Measurements from ENCODE around the gene UQCRQ. TPM values are rescaled to one million over a fixed set of nuclear protein-coding genes. Genes with fewer than 3 reads are reported as not detected.

Gene UQCRQ
- total RNA-seq, 1 experiment from 2014 or later, result 229 TPM

DNA sequence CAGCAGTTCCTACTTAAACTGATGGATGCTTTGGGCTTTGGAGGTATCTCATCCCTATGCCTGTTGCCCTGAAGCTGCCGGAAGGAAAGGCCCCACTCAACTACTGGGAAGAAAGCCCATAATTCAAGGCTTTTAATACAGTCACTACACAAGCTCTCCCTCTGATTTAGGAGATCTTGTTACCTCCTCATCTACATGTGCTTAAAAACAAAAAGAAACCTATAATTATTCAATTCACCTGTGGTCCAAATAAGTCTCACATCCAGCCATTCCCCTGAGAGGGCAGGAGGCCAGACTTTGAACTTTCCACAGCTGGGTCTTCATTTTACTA lies 6.3 kb downstream of the UQCRQ start:
- DNase-seq, result no peak
- peaks cover 5% of the 10 kb centered on the region; the same call in 1 of the 2 replicates for H3K4me1 ChIP-seq
- no peaks in the 10 kb centered on the region for H3K9me3 ChIP-seq (replicated peaks)
- no peak overlapping the region for H3K27ac ChIP-seq
- no peaks in the 10 kb centered on the region for H3K27me3 ChIP-seq
- no peak overlapping the region for H3K4me3 ChIP-seq
- peaks cover 49% of the 10 kb centered on the region for H3K36me3 ChIP-seq

DNA sequence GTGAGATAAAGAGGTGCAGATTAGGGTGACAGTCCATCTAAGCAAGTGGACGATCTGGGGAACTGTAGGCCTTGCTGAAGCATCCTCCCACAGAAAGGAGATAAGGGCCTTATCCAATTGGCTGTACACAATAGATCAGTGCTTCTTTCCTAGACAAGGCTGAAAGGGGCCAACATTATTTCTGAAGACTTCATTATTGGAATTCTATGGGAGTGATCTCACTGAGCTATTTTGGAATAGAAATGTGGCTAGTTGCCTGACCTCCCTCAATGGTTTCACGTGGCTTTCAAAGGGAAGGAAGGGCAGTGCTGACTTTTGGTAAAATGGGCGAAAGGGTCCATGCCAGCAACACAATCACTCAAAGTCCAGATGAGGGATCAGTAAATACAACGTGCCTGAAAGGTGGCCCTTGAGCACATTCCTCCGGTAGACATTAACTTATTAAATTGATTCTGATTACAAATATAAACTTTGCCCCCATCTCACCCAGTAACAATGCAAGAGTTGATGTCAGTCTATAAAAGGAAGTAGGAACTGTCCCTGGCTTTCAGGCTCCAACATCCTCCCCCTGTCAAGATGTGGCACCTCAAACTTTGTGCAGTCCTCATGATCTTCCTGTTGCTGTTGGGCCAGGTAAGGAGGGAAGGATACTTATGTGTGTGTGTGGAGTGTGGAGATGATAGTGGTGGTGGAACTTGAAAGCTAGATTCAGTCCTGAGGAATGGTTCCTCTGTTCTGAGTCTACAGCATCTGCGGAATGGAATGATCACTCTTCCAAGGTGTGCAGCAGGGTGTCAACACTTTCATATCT lies 6.9 kb downstream of the UQCRQ start, which contains the start of gene LEAP2:
Gene LEAP2 (plus strand): TSS at position 550 of the 811 bp plus-strand sequence. CDS start 27 bp downstream, at position 577.
- H3K9me3 ChIP-seq (replicated peaks), result no peaks in the 10 kb centered on the region
- H3K27ac ChIP-seq, result no peak within 1 kb of the TSS
- no peak within 1 kb of the TSS for H3K4me3 ChIP-seq
- peaks cover 8% of the 10 kb centered on the region; the same call in 1 of the 2 replicates for H3K4me1 ChIP-seq
- H3K27me3 ChIP-seq, result no peaks in the 10 kb centered on the region
- H3K36me3 ChIP-seq, result peaks cover 43% of the 10 kb centered on the region
- DNase-seq, result no peak

DNA sequence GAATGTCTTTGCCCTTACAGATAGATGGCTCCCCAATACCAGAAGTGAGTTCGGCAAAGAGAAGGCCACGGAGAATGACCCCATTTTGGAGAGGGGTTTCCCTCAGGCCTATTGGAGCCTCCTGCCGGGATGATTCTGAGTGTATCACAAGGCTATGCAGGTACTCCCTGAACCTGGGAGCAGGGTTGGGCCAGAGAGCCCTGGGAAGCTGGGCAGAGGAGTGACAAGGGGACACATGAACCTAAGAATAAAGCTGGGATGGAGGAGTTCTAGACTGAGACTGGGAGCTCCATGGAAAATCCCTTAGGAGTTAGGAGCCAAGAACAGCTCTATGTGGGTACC lies 7.5 kb downstream of the UQCRQ start:
- no peak overlapping the region for H3K27ac ChIP-seq
- H3K36me3 ChIP-seq, result peaks cover 38% of the 10 kb centered on the region
- peaks cover 11% of the 10 kb centered on the region; the same call in 1 of the 2 replicates for H3K4me1 ChIP-seq

GRCh38 chr5:132876020-132876759 lies 9.7 kb downstream of the UQCRQ start:
- no peak for DNase-seq
- Histone ChIP-seq H3K27ac (no peak overlapping the region), H3K27me3 (no peaks in the 10 kb centered on the region), H3K4me1 (peaks cover 11% of the 10 kb centered on the region; the same call in 1 of the 2 replicates), H3K36me3 (peaks cover 48% of the 10 kb centered on the region), H3K4me3 (no peak overlapping the region), H3K9me3 (replicated peaks) (no peaks in the 10 kb centered on the region)

More for the DNA sequence above, 7.5 kb downstream of the UQCRQ start:
- no peak for DNase-seq
- Histone ChIP-seq H3K4me3 (no peak overlapping the region), H3K9me3 (replicated peaks) (no peaks in the 10 kb centered on the region), H3K27me3 (no peaks in the 10 kb centered on the region)

GRCh38 chr5:132877466-132877865 lies 11.0 kb downstream of the UQCRQ start:
- peaks cover 11% of the 10 kb centered on the region; the same call in 1 of the 2 replicates for H3K4me1 ChIP-seq
- H3K9me3 ChIP-seq (replicated peaks), result no peaks in the 10 kb centered on the region
- H3K27me3 ChIP-seq, result no peaks in the 10 kb centered on the region
- no peak overlapping the region for H3K27ac ChIP-seq
- DNase-seq, result no peak
- H3K4me3 ChIP-seq, result no peak overlapping the region
- H3K36me3 ChIP-seq, result peaks cover 45% of the 10 kb centered on the region

GRCh38 chr5:132877938-132878337 lies 11.5 kb downstream of the UQCRQ start:
- H3K4me3 ChIP-seq, result no peak overlapping the region
- no peaks in the 10 kb centered on the region for H3K27me3 ChIP-seq
- no peak overlapping the region for H3K27ac ChIP-seq
- H3K36me3 ChIP-seq, result peaks cover 43% of the 10 kb centered on the region
- no peaks in the 10 kb centered on the region for H3K9me3 ChIP-seq (replicated peaks)
- DNase-seq, result peak; percentile 81 to 88
- peaks cover 11% of the 10 kb centered on the region; the same call in 1 of the 2 replicates for H3K4me1 ChIP-seq

DNA sequence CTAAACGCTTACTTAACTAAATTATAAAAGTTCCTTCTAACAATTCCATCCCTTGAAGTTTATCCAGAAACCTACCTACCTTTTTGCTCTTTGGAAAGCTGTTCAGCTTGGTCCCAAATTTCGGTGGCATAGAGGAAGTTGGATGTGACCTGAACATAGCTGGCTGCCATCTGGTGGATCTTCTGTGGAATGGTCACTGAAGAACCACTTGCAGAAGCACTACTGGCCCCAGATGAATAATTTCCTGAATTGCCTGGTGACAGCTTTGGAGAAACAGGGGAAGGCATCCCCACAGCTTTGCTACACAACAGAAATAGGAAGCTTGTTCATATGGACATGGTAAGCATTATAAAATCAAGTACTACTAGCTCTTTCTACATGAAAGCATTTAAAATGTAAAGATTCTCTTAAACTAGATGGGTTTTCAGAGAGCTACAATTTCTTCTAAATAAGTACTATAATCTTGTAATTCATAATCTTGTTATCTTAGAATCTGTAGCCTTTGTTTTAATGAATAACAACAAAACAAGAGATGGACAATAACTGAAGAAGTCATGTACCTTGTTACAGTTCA lies 16.9 kb downstream of the UQCRQ start:
- peak; percentile 48 to 69 for DNase-seq
- H3K27ac ChIP-seq, result no peak overlapping the region
- H3K36me3 ChIP-seq, result peaks cover 57% of the 10 kb centered on the region
- no peaks in the 10 kb centered on the region for H3K27me3 ChIP-seq
- H3K9me3 ChIP-seq (replicated peaks), result no peaks in the 10 kb centered on the region
- H3K4me1 ChIP-seq, result peaks cover 2% of the 10 kb centered on the region; the same call in 1 of the 2 replicates
- H3K4me3 ChIP-seq, result no peak overlapping the region

- Histone ChIP-seq H3K4me1 (no peaks in the 10 kb centered on the region), H3K4me3 (no peak overlapping the region), H3K27ac (no peak overlapping the region), H3K36me3 (peaks cover 65% of the 10 kb centered on the region), H3K27me3 (no peaks in the 10 kb centered on the region), H3K9me3 (replicated peaks) (no peaks in the 10 kb centered on the region)
- no peak for DNase-seq
Measured at GRCh38 chr5:132884548-132884947, 18.1 kb downstream of the UQCRQ start.

- H3K4me1 ChIP-seq, result no peaks in the 10 kb centered on the region
- no peak overlapping the region for H3K4me3 ChIP-seq
- H3K27me3 ChIP-seq, result no peaks in the 10 kb centered on the region
- no peak overlapping the region for H3K27ac ChIP-seq
- H3K9me3 ChIP-seq (replicated peaks), result no peaks in the 10 kb centered on the region
- DNase-seq, result no peak
- peaks cover 60% of the 10 kb centered on the region for H3K36me3 ChIP-seq
Measured at GRCh38 chr5:132886064-132886823, 19.8 kb downstream of the UQCRQ start.

DNA sequence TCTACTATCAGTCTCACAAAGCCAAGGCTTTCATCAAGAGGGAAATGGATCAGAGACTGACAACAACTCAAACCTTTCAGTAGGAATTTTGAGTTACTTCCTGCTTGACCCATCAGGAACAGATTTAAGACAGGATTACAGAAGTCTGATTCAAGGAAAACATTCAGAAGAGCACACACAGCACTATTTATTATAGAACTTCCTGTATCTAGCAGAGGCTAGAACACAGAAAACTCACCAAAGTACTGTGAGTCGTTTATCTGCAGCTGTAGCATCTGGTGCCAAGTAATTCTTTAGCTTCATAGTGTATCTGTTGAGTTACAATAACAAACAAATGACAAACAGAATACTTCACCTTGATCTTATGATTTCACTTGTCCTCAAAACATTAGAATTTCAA lies 20.8 kb downstream of the UQCRQ start:
- Histone ChIP-seq H3K36me3 (peaks cover 66% of the 10 kb centered on the region), H3K27ac (no peak overlapping the region)
- no peak for DNase-seq

GRCh38 chr5:132889501-132889900 lies 23.1 kb downstream of the UQCRQ start:
- Histone ChIP-seq H3K27me3 (no peaks in the 10 kb centered on the region), H3K36me3 (peaks cover 77% of the 10 kb centered on the region)

More for the DNA sequence above, 20.8 kb downstream of the UQCRQ start:
- Histone ChIP-seq H3K27me3 (no peaks in the 10 kb centered on the region), H3K4me3 (no peak overlapping the region), H3K4me1 (no peaks in the 10 kb centered on the region), H3K9me3 (replicated peaks) (no peaks in the 10 kb centered on the region)

DNA sequence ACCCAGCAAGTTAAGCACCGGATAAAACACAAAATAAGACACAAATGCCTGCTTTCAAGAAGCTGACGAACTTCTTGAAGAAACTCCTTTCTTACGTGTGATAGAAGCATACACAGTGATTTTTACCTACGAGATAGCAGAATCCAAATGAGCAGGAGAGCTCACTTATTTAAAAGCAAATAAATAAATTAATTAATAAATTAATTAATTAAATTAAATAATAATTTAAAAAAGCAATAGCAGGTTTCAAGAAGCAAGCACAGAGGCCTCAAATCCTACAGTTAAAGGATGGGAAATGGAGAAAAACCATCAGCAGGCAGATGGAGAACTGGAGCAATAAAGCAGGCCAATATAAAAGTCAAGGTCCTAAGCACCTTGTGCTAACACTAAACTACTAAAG lies 24.4 kb downstream of the UQCRQ start:
- Histone ChIP-seq H3K36me3 (peaks cover 78% of the 10 kb centered on the region), H3K27ac (no peak overlapping the region), H3K9me3 (replicated peaks) (no peaks in the 10 kb centered on the region), H3K4me3 (no peak overlapping the region), H3K4me1 (no peaks in the 10 kb centered on the region), H3K27me3 (no peaks in the 10 kb centered on the region)
- DNase-seq, result no peak

More at GRCh38 chr5:132889501-132889900, 23.1 kb downstream of the UQCRQ start:
- H3K9me3 ChIP-seq (replicated peaks), result no peaks in the 10 kb centered on the region
- no peak for DNase-seq
- no peak overlapping the region for H3K27ac ChIP-seq
- H3K4me1 ChIP-seq, result no peaks in the 10 kb centered on the region
- H3K4me3 ChIP-seq, result no peak overlapping the region

GRCh38 chr5:132895719-132896305 lies 29.4 kb downstream of the UQCRQ start:
- no peak overlapping the region for H3K4me3 ChIP-seq
- H3K27me3 ChIP-seq, result no peaks in the 10 kb centered on the region
- peaks cover 68% of the 10 kb centered on the region for H3K36me3 ChIP-seq
- no peak for DNase-seq
- no peak overlapping the region for H3K27ac ChIP-seq
- no peaks in the 10 kb centered on the region for H3K4me1 ChIP-seq
- H3K9me3 ChIP-seq (replicated peaks), result no peaks in the 10 kb centered on the region

GRCh38 chr5:132896685-132897084 lies 30.2 kb downstream of the UQCRQ start:
- no peak for DNase-seq
- Histone ChIP-seq H3K4me1 (no peaks in the 10 kb centered on the region), H3K36me3 (peaks cover 60% of the 10 kb centered on the region), H3K9me3 (replicated peaks) (no peaks in the 10 kb centered on the region), H3K27me3 (no peaks in the 10 kb centered on the region), H3K4me3 (no peak overlapping the region), H3K27ac (no peak overlapping the region)

Data from SJCRH30 (cell line).